NCI-H2029 (cell line): Measurements from ENCODE around the gene SPHK2.
A peak's percentile ranks its signal among the peaks of the same experiment; 100 is the strongest.
"Not testable (repeated sequence)": the region's sequence is repeated elsewhere in the genome, so short reads cannot be mapped to it uniquely, and the experiment has no call there.

Experiments used
- DNase-seq: peaks from one replicate; lab custom pipeline; 2025; lab: John Stamatoyannopoulos, UW

Gene SPHK2

DNA sequence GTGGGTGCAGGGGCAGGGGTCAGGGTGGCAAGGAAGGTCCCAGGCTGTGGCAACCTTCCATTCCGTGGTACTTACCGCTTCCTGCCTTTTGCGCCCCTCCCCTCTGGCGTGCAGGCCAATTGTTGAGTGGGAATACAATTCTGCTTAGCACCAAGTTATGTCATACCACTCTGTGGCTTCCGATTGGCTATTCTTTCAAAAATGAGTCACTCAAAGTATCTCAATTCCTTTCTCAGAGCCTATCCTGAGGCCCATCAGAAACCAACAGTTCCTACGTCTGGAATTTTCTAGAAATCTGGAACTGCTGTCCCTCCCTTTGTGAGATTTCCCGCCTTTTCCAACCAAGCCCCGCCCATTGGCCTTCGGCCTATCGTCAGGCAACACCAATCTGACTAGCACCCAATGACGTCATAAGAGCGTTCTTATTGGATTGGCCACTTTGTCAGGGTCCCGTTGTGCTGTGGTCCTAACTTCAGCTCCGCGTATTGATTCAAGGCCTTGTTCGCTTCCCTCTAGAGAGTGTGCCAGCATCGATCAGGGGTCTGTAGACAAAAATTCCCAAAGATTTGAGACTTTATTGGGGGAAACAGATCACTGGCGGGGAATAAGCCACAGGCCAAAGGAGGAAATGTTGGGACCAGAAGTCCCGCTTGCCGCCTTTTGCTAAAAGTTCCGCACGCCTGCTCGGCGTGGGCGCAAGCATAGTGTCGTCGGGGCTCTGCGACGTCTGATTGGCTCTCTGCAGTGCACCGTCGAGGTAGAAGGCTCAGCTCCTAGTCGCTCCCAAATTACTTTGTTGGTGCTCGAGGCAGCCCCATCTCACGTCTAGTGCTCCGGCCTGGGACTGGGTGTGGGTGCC is 41.8 kb downstream of the SPHK2 start:
- peak; percentile 98 for DNase-seq

- no peak for DNase-seq
Measured at GRCh38 chr19:48661711-48662090, 42.4 kb downstream of the SPHK2 start.

DNA sequence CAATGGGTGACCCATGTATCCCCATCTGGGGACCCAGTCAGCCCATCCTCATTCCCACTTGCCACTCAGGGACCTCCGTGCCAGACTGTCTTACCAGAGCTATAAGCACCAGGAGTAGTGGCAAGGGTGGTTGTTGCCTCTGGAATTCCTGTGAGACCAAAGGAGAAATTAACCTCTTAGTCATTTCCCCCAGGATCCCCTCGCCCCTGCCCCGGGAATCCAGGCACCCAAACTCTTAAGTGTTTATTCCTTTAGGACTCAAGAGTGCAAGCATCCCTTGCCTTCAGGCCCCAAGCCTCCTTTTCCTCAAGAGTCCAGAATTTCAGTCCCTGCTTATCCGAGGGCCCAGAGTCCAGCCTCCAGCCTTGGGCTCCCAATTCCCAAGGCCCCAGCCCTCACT is 44.4 kb downstream of the SPHK2 start:
- no peak for DNase-seq

DNA sequence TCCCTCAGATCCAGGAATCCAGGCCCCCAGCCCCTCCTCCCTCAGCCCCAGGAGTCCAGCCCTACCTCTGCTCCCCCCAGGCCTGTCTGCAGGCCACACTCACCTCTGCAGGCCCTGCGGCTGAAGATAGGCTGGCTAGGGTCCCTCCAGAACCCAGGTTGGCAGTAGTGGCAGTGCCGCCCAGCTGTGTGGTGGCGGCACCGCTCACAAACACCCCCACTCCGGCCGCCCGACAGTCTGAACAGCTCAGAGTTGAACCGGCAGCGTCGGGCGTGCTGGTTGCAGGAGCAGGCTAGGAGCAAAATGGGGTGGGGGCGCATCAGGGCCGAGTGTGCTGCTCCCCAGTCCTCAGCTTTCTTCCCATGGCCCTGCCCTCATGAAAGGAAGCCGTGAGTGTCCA is 45.2 kb downstream of the SPHK2 start:
- no peak for DNase-seq

- no peak for DNase-seq
Measured at GRCh38 chr19:48665786-48666185, 46.5 kb downstream of the SPHK2 start.

- no peak for DNase-seq
Measured at GRCh38 chr19:48668332-48668731, 49.0 kb downstream of the SPHK2 start.

GRCh38 chr19:48668761-48669160 is 49.5 kb downstream of the SPHK2 start:
- DNase-seq = no peak

DNA sequence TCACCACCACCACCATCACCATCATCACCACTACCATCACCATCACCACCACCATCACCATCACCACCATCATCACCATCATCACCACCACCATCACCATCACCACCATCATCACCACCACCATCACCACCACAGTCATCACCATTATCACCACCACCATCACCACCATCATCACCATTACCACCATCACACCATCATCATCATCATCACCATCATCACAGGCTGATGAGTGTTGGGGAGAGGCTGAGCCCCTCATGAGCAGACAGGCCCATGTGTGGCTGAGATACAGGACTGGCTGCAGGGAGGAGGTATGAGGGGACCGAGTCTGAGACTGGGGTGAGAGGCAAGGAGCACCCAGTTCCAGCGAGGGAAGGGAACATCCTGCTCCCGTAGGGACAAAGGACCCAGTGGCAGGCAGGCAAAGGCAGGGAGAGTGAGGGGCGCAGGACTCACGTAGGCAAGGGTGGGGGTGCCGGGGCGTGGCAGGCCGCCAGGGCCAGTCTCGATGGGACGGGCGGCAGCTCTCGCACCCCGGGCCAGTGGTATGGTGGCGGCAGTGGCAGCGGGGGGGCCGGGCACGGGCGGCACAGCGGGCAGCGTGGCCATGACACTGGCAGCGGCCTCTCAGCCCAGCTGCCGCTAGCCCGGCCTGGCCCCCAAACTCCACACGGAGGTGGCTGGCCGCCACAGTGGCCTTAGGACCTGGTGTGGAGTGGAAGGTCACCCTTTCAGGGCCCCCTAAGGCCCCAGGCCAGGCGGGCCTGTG is 50.8 kb downstream of the SPHK2 start:
- DNase-seq = no peak

DNA sequence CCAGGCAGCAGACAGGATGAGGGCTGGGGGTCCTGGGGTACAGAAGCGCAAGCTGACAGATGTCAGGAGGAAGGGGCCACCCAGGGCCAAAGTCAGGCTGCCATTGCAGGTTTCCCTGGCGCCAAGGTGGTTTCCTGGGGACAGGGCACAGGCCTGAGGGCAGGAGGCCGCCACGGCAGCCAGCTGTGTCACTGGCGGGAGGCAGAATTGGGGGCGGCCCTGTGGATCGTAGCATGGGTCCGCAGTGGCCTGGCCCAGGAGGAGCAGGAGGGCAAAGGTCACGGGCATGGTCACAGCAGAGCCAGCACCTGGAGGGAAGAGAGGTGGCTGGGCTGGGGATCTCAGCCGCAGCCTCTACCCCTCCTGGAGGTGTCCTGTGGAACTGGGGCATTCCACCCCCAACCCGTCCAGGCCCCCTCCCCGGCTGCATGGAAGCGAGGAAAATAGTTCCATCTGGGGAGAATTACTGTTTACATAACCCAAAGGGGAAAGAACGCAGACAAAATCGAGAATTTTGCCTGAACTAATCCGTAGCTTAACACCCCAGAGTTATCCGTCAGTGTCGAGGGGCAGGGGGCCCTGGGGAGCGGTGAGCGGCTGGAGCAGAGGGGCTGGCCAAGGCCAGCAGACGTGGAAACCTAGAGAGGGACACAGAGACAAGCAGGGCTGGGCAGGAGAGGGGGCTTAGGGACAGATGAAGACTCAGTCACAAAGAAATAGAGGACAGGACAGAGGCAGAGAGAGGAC is 51.6 kb downstream of the SPHK2 start:
- DNase-seq = no peak

DNA sequence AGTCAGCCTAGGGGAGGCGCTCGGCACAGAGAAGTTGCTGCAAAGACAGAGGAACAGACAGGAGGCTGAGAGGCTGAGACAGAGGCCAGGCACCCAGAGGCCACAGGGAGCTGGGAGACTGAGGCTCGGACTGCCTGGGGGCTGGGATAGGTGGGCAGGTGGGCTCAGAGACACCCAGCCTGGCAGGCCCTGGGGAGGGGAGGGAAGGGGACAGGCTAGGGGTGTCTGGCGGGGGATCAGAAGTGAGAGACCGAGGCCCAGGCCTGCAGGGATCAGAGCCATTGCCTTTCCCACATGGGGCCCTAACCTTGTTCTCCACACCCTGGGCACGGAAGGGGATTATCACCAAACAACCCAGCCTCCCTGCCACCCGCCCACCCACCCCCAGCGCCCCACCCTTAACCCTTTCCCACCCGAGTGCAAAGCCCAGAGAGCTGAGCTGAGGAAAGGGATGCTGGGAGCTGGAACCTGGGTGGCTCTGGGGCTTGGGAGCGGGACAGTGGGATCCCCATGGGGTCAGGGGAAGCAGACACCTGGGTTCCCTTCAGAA is 52.2 kb downstream of the SPHK2 start:
- DNase-seq = no peak

DNA sequence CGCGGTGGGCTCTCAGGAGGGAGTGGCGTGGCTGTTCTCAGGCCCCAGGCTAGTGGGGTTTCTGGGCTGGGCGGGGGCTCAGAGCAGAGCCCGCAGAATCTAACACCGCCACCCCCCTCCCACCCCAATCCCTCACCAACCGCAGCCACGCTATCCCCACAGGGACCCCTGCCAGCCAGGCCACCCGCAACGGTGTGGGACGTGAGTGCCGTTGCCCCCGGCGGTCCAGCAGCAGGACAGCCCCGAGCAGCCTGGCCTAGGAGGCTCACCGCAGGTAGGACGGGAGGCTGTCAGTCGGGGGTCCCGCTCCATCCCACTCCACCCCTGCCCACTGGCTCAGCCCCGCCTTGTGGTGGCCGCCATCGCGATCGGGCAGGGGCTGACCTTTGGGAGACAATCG is 53.7 kb downstream of the SPHK2 start, which contains the start of gene NTN5:
TSS of gene NTN5 (minus strand) at position 24 of the 400 bp plus-strand sequence. CDS start 2,031 bp downstream, outside the sequence.
- no peak for DNase-seq

- no peak for DNase-seq
Measured at GRCh38 chr19:48673436-48674100, 54.3 kb downstream of the SPHK2 start.

GRCh38 chr19:48674216-48674809 is 55.0 kb downstream of the SPHK2 start:
- no peak for DNase-seq

DNA sequence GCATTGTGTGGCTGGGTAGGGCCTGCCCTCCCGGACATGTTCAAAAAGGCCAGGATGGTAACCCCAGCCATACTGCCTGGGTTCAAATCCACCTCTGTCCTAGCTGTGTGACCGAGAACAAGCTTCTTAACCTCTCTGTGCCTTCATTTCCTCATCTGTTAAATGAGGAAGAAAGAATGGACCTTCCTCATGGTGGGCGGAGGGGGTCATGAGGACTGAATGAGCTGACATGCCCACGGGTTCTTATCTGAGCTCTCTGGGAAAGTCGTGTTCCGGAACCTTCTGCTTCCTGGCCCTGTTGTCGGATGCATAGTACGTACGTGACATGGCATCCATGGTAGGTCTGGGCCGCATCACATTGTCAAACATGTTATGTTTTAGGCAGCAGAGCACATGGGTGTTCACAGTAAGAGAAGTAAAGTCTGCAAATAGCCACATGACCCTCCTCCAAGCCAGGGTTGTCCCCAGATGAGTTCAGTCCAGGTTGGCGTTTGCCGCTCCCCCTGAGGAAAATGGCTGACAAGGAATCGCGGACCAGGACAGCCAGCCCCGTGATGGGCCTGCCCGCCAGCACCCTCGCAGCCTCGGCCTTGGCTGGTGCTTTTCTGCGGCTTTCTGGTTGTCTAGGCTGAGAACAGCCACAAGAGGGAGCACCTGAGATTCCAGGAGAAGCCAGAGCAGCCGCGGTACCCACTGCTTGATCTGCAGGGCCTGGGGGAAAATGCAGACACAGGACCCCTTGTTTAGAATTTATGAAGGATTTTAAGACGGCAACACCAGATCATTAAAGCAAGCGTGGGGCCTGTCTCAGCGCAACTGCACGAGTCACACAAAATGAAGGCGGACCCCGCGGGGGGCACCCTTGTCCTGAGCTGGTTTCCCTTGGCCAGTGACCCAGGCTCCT is 55.9 kb downstream of the SPHK2 start:
- DNase-seq = peak; percentile 66

GRCh38 chr19:48676487-48676886 is 57.2 kb downstream of the SPHK2 start:
- DNase-seq = no peak

GRCh38 chr19:48676887-48677286 is 57.6 kb downstream of the SPHK2 start:
- no peak for DNase-seq

GRCh38 chr19:48678201-48678600 is 58.9 kb downstream of the SPHK2 start:
- DNase-seq = no peak

- not testable (repeated sequence) for DNase-seq
Measured at GRCh38 chr19:48680006-48680405, 60.7 kb downstream of the SPHK2 start.
